Measurements from ENCODE around the gene PALM2AKAP2. TPM values are rescaled to one million over a fixed set of nuclear protein-coding genes. Genes with fewer than 3 reads are reported as not detected.

The PALM2AKAP2 gene
- total and polyA plus RNA-seq, 9 of the 15 experiments (the other 6 are each of a cell fraction or from before 2014, with no cell fraction given): not detected

DNA sequence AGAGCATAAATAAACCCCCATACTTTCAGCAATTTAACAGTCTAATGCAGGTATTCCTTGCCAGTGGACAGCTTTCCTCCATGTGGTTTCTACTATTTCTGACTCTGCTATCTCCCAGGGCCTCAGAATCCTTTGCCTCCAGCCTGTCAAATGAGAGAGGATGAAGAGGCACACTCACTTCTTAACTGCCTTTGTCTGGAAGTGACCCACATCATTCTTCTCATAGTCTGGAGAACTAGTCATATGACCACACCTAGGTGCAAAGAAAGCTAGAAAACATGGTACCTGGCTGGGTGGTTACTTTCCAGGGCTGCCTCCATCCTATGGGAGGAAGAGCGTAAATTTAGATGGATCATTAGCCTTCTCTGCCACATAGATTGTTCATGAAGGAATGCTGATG is 22.5 kb downstream of the PALM2AKAP2 start:
- no peak overlapping the region for H2AFZ ChIP-seq (ENCODE audit: low read depth, low read length)
- H3K4me2 ChIP-seq (ENCODE audit: insufficient read depth, low read length): no peak overlapping the region
- H3K36me3 ChIP-seq (ENCODE audit: control insufficient read depth, insufficient read depth, low read length): no peaks in the 10 kb centered on the region
- DNase-seq (ENCODE audit: extremely low read depth in 1 of 4, low spot score in 3 of 4) (no peak), ATAC-seq (no peak), FAIRE-seq (no peak)
- ChIA-PET POLR2A (no interaction called here), CTCF (ENCODE audit: low intra/inter-chr PET ratio) (no interaction called here)
- intact Hi-C loops (cut with micrococcal nuclease) (no loop called here), in situ Hi-C loops (cut with MboI) (no loop called here)
- no peak overlapping the region for H3K4me3 ChIP-seq
- WGBS (ENCODE audit: insufficient coverage, low coverage, missing lambda C conversion rate): 0% methylated on average over 1 of the region's 1 CpG
- no peaks in the 10 kb centered on the region for H3K79me2 ChIP-seq (ENCODE audit: control insufficient read depth, insufficient read depth, low read length)
- no peaks in the 10 kb centered on the region for H3K27me3 ChIP-seq (ENCODE audit: control insufficient read depth in 2 of 2, insufficient read depth in 2 of 2, low read length in 2 of 2)
- TF ChIP-seq NEUROD1 (IDR thresholded peaks at IDR 0.05; ENCODE audit: borderline replicate concordance, low read depth, low read length, partially characterized antibody): no peak
- TF ChIP-seq RBM15 (IDR thresholded peaks at IDR 0.05; ENCODE audit: insufficient read depth, low read length): no peak
- no peak for TF ChIP-seq MTA3 (IDR thresholded peaks at IDR 0.05; ENCODE audit: borderline replicate concordance)
- no peak for TF ChIP-seq POLR2AphosphoS2 (IDR thresholded peaks at IDR 0.05; ENCODE audit: low read length)
- no peak for TF ChIP-seq ARID3A (IDR thresholded peaks at IDR 0.05; ENCODE audit: borderline replicate concordance, low read depth, low read length)
- TF ChIP-seq, protein P1, sequence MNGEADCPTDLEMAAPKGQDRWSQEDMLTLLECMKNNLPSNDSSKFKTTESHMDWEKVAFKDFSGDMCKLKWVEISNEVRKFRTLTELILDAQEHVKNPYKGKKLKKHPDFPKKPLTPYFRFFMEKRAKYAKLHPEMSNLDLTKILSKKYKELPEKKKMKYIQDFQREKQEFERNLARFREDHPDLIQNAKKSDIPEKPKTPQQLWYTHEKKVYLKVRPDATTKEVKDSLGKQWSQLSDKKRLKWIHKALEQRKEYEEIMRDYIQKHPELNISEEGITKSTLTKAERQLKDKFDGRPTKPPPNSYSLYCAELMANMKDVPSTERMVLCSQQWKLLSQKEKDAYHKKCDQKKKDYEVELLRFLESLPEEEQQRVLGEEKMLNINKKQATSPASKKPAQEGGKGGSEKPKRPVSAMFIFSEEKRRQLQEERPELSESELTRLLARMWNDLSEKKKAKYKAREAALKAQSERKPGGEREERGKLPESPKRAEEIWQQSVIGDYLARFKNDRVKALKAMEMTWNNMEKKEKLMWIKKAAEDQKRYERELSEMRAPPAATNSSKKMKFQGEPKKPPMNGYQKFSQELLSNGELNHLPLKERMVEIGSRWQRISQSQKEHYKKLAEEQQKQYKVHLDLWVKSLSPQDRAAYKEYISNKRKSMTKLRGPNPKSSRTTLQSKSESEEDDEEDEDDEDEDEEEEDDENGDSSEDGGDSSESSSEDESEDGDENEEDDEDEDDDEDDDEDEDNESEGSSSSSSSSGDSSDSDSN (IDR thresholded peaks at IDR 0.05; ENCODE audit: borderline replicate concordance in 1 of 2, low read depth in 2 of 2, low read length in 2 of 2): no peak
- no peak for TF ChIP-seq ETV5 (CRISPR knock-in tag; IDR thresholded peaks at IDR 0.05; ENCODE audit: low read depth)
- TF ChIP-seq NCOR1 (IDR thresholded peaks at IDR 0.05): no peak
- no peak for TF ChIP-seq ILF3 (IDR thresholded peaks at IDR 0.05; ENCODE audit: borderline replicate concordance)
- no peak for TF ChIP-seq KDM1A (IDR thresholded peaks at IDR 0.05)
- no peak for TF ChIP-seq ZKSCAN3 (CRISPR knock-in tag; IDR thresholded peaks at IDR 0.05)
- no peaks in the 10 kb centered on the region for H3K9me1 ChIP-seq (ENCODE audit: control insufficient read depth, insufficient read depth, low read length)
- H4K20me1 ChIP-seq (replicated peaks; ENCODE audit: control insufficient read depth, insufficient read depth, low read length): no peaks in the 10 kb centered on the region
- H3K4me1 ChIP-seq (replicated peaks in 1 of 2; ENCODE audit: control insufficient read depth in 2 of 2, insufficient read depth in 2 of 2, low read length in 2 of 2): no peaks in the 10 kb centered on the region
- H3K9ac ChIP-seq (ENCODE audit: insufficient read depth in 1 of 2, low read depth in 2 of 2, low read length in 2 of 2): no peak overlapping the region
- no peaks in the 10 kb centered on the region for H3K9me3 ChIP-seq (replicated peaks; ENCODE audit: control insufficient read depth, insufficient read depth, low read depth, low read length)
- no peak overlapping the region for H3K27ac ChIP-seq (ENCODE audit: extremely low read depth, low read depth, low read length)
- BruUV-seq (replicated peaks): no TSS peak

All from K562 (cell line).